ENCODE results near the gene MPRIP. TPM values are rescaled to one million over a fixed set of nuclear protein-coding genes. Genes with fewer than 3 reads are reported as not detected.

MPRIP gene
- total RNA-seq, 1 experiment from 2014 or later, result 132 TPM

GRCh38 chr17:17077101-17077500, 34.8 kb downstream of the MPRIP start:
- H4K5ac ChIP-seq (ENCODE audit: insufficient read length, low read depth, low read length), result no peak overlapping the region
- H3K14ac ChIP-seq (ENCODE audit: insufficient read depth, low read length), result no peak overlapping the region
- H3K9me3 Mint-ChIP-seq, result no peaks in the 10 kb centered on the region
- TF ChIP-seq CTCF (conservative IDR thresholded peaks at IDR 0.05), result no peak
- no peak overlapping the region for H3K9ac ChIP-seq (ENCODE audit: extremely low read depth, insufficient read length, low read length)
- H3K18ac ChIP-seq (ENCODE audit: insufficient read length, low read depth, low read length), result no peak overlapping the region
- no peak overlapping the region for H3K4me2 ChIP-seq (ENCODE audit: insufficient read depth, insufficient read length, low read length)
- no peak overlapping the region for H3K56ac ChIP-seq (ENCODE audit: insufficient read length, low read depth, low read length)
- no peak overlapping the region for H3K4ac ChIP-seq (ENCODE audit: low read depth, low read length)
- H3K4me1 Mint-ChIP-seq, result peaks cover 4 to 9% of the 10 kb centered on the region in 2 experiments
- H2BK15ac ChIP-seq (ENCODE audit: low read depth, low read length), result no peak overlapping the region
- no peak overlapping the region; a peak in 1 of 7 replicates for H3K27ac Mint-ChIP-seq
- H2AFZ ChIP-seq (ENCODE audit: low read length), result no peak overlapping the region
- H4K20me1 ChIP-seq (ENCODE audit: control insufficient read depth, insufficient read depth, insufficient read length), result no peaks in the 10 kb centered on the region
- H3K27me3 Mint-ChIP-seq (ENCODE audit: low read depth), result no peaks in the 10 kb centered on the region
- H3K4me3 Mint-ChIP-seq, result no peak overlapping the region
- H2BK20ac ChIP-seq (ENCODE audit: low read depth, low read length, poor library complexity, severe bottlenecking), result no peak overlapping the region
- WGBS (ENCODE audit: extremely low coverage, insufficient read length, low lambda C conversion rate), result no CpG with 5 or more reads among the region's 6 CpGs
- no peak overlapping the region for H3K27ac ChIP-seq (ENCODE audit: insufficient read length, low read depth, low read length)
- H4K8ac ChIP-seq (replicated peaks; ENCODE audit: insufficient read length, low read depth, low read length), result no peak overlapping the region
- H3K23me2 ChIP-seq (ENCODE audit: insufficient read length, low read depth, low read length, poor library complexity, severe bottlenecking), result no peaks in the 10 kb centered on the region
- H2BK5ac ChIP-seq (ENCODE audit: insufficient read length, low read length), result no peak overlapping the region
- no peak overlapping the region for H2BK120ac ChIP-seq (ENCODE audit: low read depth, low read length, poor library complexity, severe bottlenecking)
- H3T11ph ChIP-seq (ENCODE audit: low read length), result no peak overlapping the region
- no peaks in the 10 kb centered on the region for H3K4me1 ChIP-seq (ENCODE audit: insufficient read depth, low read length)
- no peak for DNase-seq
- no peaks in the 10 kb centered on the region for H3K9me3 ChIP-seq (ENCODE audit: control insufficient read depth, low read depth, low read length)
- H2AK5ac ChIP-seq (ENCODE audit: insufficient read length, low read length), result no peak overlapping the region
- peaks cover 3% of the 10 kb centered on the region for H3K79me1 ChIP-seq (ENCODE audit: insufficient read depth, low read depth, low read length, poor library complexity, severe bottlenecking)
- no peaks in the 10 kb centered on the region; the same call in 1 of the 2 replicates for H3K79me2 ChIP-seq (ENCODE audit: insufficient read depth, low read length)
- H3K23ac ChIP-seq (ENCODE audit: insufficient read length, low read depth, low read length), result no peak overlapping the region
- H3K27me3 ChIP-seq (ENCODE audit: insufficient read depth, low read length), result no peaks in the 10 kb centered on the region
- peaks cover 5 to 30% (median 15%) of the 10 kb centered on the region in 3 experiments; a peak in 6 of 7 replicates for H3K36me3 Mint-ChIP-seq (ENCODE audit: insufficient read depth in 1 of 3, low read depth in 3 of 3)
- H4K91ac ChIP-seq (ENCODE audit: insufficient read length, low read depth, low read length), result no peak overlapping the region
- no peak overlapping the region for H2BK12ac ChIP-seq (ENCODE audit: insufficient read length, low read depth, low read length)

All from H9 (cell line).